ENCODE results near the gene EPB41L5.

GRCh38 chr2:120005834-120006521, 6.9 kb upstream of the EPB41L5 start:
- TF ChIP-seq POLR2A (IDR thresholded peaks at IDR 0.05), result no peak
- no peak for TF ChIP-seq CTCF (IDR thresholded peaks at IDR 0.05)
